NCI-H1694 (cell line): Measurements from ENCODE around the gene LSAMP.

ENCODE experiments used
- DNase-seq: peaks from one replicate; lab custom pipeline; 2025; lab: John Stamatoyannopoulos, UW

LSAMP gene

GRCh38 chr3:116354382-116354781 is 90.9 kb downstream of the LSAMP start:
- DNase-seq, result no peak

GRCh38 chr3:116350119-116350733 is 95.1 kb downstream of the LSAMP start:
- DNase-seq, result no peak

DNA sequence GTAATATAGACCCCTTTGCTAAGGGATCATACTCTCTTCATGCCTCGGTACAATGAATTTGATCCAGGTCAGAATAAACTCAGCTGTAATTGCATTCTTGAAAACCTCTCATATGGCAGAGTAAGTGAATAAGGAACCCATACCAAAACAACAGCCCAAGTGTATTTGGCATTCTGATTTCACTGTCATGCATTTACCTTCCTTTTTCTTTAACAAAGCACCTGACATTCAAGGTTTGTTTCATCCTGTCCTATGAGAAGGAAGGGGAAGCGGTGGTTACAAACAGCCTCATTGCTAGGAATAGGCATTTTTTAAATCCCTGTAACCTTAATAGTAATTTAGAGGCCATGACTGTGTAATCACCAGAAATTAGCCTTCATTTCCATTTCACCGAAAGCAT is 97.1 kb downstream of the LSAMP start:
- DNase-seq, result no peak

- DNase-seq, result no peak
Observed at GRCh38 chr3:116342499-116342898, 102.8 kb downstream of the LSAMP start.

GRCh38 chr3:116341899-116342298 is 103.4 kb downstream of the LSAMP start:
- DNase-seq, result no peak

DNA sequence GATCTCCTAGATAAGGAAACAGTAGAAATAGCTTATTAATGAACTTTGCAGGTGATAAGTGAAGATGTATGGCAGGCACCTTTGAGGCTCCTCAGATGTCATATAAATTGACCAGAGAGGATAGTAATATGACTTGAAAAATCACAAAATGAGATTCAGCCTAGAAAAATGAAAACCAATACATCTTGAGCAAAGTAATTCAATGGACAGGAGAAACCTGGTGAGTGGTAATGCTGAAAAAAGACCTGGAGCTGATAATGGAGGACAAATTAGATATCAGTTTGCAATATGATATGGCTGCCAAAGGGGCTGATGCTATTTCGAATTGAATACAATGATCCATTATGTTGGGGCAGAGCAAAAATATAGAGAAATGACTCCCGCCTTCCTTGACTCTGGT is 103.9 kb downstream of the LSAMP start:
- no peak for DNase-seq

DNA sequence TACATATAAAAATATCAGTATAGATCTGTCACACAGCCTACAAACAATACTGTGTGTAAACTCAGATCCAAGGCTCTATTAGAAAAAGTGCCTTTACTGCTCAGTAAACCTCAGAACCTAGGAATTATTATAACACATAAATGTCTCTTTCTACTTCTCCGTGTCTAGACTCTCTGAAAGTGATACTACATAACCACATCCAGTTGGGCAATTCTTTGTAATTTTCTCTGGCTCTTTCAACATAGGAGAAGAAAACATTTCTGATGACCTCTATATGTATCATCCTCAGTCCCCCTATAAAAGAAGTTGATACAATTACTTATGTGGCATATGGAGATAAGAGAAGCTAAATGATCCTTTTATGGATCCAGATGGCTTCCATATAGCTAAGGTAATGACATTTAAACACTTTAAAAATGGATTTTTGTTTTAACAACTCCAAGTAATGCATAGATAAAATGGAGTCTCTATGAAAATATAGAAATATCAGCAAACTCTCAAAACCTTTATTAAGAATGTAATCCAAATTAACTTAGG is 104.5 kb downstream of the LSAMP start:
- DNase-seq, result no peak

- DNase-seq, result no peak
Observed at GRCh38 chr3:116339441-116340028, 105.8 kb downstream of the LSAMP start.

- DNase-seq, result no peak
Observed at GRCh38 chr3:116338713-116339112, 106.6 kb downstream of the LSAMP start.

DNA sequence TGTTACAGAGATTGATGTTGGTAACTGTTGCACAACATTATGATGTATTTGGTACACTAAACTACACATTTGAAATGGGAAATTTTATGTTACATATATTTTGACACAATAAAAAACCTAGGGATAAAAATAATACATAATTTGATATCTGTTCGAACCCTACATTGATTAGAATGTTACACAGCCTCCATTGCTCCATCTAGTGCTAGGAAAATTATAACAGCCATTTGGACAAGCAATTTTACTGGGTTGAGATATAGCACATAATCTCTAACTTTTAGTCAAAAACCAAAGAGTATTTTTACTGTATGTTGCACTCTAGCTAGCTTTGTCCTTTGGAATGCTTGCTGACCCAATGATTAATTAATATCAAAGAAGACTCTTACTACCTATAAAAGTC is 108.1 kb downstream of the LSAMP start:
- no peak for DNase-seq

DNA sequence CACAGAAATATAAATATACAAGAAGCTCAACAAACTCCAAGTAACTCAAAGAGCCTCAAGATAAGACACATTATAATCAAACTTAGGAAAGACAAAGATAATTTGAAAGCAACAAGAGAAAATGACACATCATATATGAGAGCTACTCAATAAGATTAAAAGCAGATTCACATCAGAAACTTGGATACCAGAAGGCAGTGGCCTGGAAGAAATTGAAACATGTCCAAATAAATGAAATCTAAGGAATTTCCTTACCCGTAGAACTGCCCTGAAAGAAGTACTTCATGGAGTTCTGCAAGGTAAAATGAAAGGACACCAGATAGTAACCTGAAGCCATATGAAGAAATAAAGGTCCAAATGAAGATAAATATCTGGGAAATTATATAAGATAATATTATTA is 113.9 kb downstream of the LSAMP start:
- DNase-seq, result no peak

- DNase-seq, result no peak
Observed at GRCh38 chr3:116322750-116323375, 122.4 kb downstream of the LSAMP start.

DNA sequence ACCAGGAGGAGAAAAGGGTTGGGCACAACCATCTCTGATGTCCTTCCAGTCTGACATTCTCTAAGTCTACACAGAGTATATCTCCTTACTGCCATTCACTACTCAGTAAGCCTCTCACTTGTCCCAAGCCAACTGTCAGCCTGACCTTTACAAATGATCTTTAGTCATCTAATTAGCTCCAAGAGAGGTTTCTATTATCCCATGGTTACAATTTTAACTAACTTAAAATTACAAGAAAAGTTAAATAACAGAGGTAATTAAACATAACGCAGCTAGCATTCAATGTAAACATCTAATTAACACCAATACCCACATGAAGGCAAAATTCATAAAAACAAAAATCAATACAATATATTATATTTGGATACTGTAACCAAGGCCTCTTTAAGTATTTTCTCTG is 126.9 kb downstream of the LSAMP start:
- no peak for DNase-seq

DNA sequence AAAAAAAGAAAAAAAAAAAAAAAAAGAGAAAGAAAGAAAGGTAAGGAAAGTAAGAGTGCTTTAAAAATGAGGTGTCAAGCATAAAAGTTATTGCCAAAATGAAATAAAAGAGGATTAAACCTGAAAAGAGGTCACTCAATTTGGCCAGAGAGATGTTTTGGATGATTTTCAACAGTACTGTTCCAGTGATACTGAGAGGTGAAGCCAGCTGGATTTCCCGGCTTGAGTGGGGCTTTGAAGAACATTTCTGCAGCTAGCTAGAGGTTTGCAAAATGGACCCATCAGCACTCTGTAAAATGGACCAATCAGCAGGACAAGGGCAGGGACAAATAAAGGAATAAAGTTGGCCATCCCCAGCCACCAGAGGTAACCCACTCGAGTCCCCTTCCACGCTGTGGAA is 128.5 kb downstream of the LSAMP start:
- no peak for DNase-seq

DNA sequence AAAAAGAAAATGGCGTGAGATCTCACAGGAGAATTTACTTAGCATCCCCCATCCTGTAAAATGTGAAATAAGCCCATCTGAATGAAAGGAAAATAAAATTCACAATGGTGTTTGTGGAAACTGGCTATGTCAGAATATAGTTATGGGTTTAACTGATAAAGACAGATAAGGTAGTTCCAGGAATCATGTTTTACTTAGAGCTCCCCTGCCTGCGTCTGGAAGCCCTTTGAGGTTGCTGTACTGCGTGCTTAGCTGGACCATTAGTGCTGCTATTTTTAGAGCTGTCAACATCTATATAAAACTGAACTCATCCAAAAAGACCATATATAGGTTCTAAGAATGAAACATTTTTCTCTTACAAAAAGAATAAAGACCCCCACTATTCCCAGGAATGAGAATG is 130.8 kb downstream of the LSAMP start:
- DNase-seq, result no peak

- DNase-seq, result no peak
Observed at GRCh38 chr3:116306720-116307119, 138.6 kb downstream of the LSAMP start.

DNA sequence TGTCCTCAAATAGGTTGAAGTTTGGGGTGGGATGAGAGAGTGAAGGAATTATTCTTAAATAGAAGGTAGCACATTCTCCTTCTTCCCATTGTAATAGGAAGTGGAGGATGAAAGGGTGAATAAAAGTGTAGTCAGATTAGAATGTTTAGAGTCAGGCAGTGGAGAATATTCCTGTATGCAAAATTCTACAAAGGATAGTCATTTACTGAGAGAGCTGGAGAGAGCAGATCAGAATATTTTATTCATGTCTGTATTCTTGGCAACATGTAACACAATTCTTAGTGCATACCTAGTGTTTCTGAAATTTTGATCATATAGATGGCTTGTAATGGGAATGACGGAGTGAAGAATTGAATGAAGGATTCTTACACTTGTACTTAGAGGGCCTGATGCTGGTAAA is 139.1 kb downstream of the LSAMP start:
- DNase-seq, result no peak

GRCh38 chr3:116302087-116302747 is 143.1 kb downstream of the LSAMP start:
- no peak for DNase-seq

DNA sequence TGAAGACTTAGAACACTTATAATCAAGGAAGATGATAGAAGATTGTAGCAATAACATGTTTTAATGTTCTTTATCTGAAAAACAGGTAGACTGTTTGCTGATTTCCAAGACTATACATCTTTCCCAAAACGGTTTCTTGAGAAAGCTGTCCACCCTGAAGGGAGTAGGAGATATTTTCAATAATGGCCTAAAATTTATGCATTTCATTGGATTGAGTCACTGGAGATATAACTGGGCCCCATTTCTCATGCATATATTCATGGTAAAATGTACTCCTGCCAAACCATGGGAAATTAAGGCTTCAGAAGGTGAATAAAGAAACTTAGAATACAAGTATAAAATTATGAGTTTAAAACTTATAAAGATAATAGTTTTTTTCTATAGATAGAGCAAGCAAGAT is 143.9 kb downstream of the LSAMP start:
- no peak for DNase-seq

- no peak for DNase-seq
Observed at GRCh38 chr3:116300226-116300625, 145.1 kb downstream of the LSAMP start.

- peak; percentile 81 for DNase-seq
Observed at GRCh38 chr3:116299646-116300081, 145.6 kb downstream of the LSAMP start.

GRCh38 chr3:116298151-116298550 is 147.1 kb downstream of the LSAMP start:
- DNase-seq, result no peak

GRCh38 chr3:116291141-116291540 is 154.1 kb downstream of the LSAMP start:
- DNase-seq, result no peak
